GM23248 (cell line): ENCODE data around the gene TMEM255B.

Experiments
- EZH2 ChIP-seq: fragments of 200-600 bp; sonication (generic); IDR thresholded peaks from 2 replicates; pipeline ENCODE4 v1.6.1; 2018; ENCODE audit warnings: antibody characterized with exemption, mild to moderate bottlenecking; ENCODE audit not compliant: insufficient read depth, poor library complexity, severe bottlenecking
- EZH2phosphoT487 ChIP-seq: fragments of 200-600 bp; sonication (generic); IDR thresholded peaks from 2 replicates; pipeline ENCODE4 v1.6.1; 2018; ENCODE audit warnings: antibody characterized with exemption, moderate library complexity, mild to moderate bottlenecking, low read depth; ENCODE audit not compliant: insufficient read depth

- TF ChIP-seq EZH2: no peak
- no peak for TF ChIP-seq EZH2phosphoT487
Measured at GRCh38 chr13:113835461-113836270, 76.6 kb downstream of the TMEM255B start.
